ENCODE measurements around the gene TMEM255B. TPM values are rescaled to one million over a fixed set of nuclear protein-coding genes. Genes with fewer than 3 reads are reported as not detected.

TMEM255B gene
- total RNA-seq, 1 experiment from 2014 or later = 2.8 TPM

DNA sequence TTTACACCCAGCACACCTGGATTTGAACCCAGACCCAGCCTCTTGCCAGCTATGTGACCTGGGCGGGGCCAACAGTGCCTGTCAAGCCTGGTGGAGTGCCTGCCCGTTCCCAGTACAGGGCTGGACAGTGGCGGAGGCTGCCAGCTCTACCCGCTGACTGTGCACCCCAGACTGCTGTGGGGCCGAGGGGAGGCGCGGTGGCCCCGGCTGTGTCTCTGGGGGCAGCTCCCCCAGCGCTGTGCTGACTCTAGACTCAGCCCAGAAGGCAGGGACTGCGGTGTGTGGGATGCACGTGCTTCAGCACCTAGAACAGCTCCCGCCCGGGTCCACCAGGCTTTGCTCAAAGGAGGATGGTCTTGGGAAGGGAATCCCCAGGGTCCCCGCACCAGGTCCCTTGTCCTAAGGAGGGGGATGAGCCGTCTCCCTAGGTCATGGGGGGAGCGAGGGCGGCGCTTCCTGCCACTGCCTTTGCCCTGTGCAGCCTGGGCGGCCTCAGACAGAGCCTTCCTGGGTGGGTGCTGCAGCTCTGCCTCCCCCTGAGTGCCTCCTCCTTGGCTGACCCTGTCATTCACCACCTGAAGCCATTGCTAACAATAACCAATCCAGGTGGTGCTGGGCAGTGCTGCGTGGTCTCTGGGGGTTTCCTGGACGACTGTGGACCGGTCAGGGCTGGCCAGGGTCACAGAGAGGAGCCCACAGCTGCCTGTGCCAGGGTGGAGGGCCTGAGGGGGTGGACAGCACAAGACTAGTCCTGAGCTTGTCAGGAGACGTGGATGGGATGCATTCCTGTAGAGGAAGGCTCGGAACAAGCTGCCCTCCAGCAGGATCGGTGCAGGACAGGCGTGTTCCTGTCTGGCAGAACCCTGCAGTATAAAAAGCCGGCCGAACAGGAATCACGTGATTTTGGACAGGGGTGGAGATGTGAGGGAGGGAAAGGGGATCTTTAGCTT is 18.6 kb downstream of the TMEM255B start:
- H4K20me1 ChIP-seq (ENCODE audit: control insufficient read depth, insufficient read depth, insufficient read length) = peaks cover 2% of the 10 kb centered on the region
- no peaks in the 10 kb centered on the region for H3K79me1 ChIP-seq (ENCODE audit: insufficient read depth, low read depth, low read length, poor library complexity, severe bottlenecking)
- H3K56ac ChIP-seq (ENCODE audit: insufficient read length, low read depth, low read length) = no peak overlapping the region
- no peak overlapping the region for H3K27ac ChIP-seq (ENCODE audit: insufficient read length, low read depth, low read length)
- H2BK20ac ChIP-seq (ENCODE audit: low read depth, low read length, poor library complexity, severe bottlenecking) = no peak overlapping the region
- WGBS (ENCODE audit: extremely low coverage, insufficient read length, low lambda C conversion rate) = no CpG with 5 or more reads among the region's 29 CpGs
- no peak overlapping the region for H3K9ac ChIP-seq (ENCODE audit: extremely low read depth, insufficient read length, low read length)
- no peaks in the 10 kb centered on the region for H3K79me2 ChIP-seq (ENCODE audit: insufficient read depth, low read length)
- H3K27me3 ChIP-seq (ENCODE audit: insufficient read depth, low read length) = no peaks in the 10 kb centered on the region
- no peak overlapping the region for H3T11ph ChIP-seq (ENCODE audit: low read length)
- no peak overlapping the region for H3K18ac ChIP-seq (ENCODE audit: insufficient read length, low read depth, low read length)
- Mint-ChIP-seq H3K4me3 (no peak overlapping the region), H3K27ac (no peak overlapping the region), H3K27me3 (ENCODE audit: low read depth) (peaks cover 24% of the 10 kb centered on the region), H3K4me1 (peaks cover 3% of the 10 kb centered on the region in 2 experiments), H3K9me3 (peaks cover 0 to 4% of the 10 kb centered on the region in 2 experiments; a peak in 2 of 5 replicates), H3K36me3 (ENCODE audit: insufficient read depth in 1 of 3, low read depth in 3 of 3) (no peaks in the 10 kb centered on the region; a peak in 1 of 7 replicates)
- TF ChIP-seq CTCF (conservative IDR thresholded peaks at IDR 0.05) = no peak
- no peak overlapping the region for H2BK5ac ChIP-seq (ENCODE audit: insufficient read length, low read length)
- no peak overlapping the region for H4K91ac ChIP-seq (ENCODE audit: insufficient read length, low read depth, low read length)
- H2BK12ac ChIP-seq (ENCODE audit: insufficient read length, low read depth, low read length) = no peak overlapping the region
- H3K14ac ChIP-seq (ENCODE audit: insufficient read depth, low read length) = no peak overlapping the region; the same call in 1 of the 2 replicates
- no peak overlapping the region for H4K5ac ChIP-seq (ENCODE audit: insufficient read length, low read depth, low read length)
- H3K4ac ChIP-seq (ENCODE audit: low read depth, low read length) = no peak overlapping the region
- no peaks in the 10 kb centered on the region for H3K4me1 ChIP-seq (ENCODE audit: insufficient read depth, low read length)
- H3K4me2 ChIP-seq (ENCODE audit: insufficient read depth, insufficient read length, low read length) = no peak overlapping the region
- no peak overlapping the region for H3K23ac ChIP-seq (ENCODE audit: insufficient read length, low read depth, low read length)
- H2BK15ac ChIP-seq (ENCODE audit: low read depth, low read length) = no peak overlapping the region
- no peak overlapping the region for H4K8ac ChIP-seq (replicated peaks; ENCODE audit: insufficient read length, low read depth, low read length)
- H3K9me3 ChIP-seq (ENCODE audit: control insufficient read depth, low read depth, low read length) = no peaks in the 10 kb centered on the region
- H3K23me2 ChIP-seq (ENCODE audit: insufficient read length, low read depth, low read length, poor library complexity, severe bottlenecking) = no peaks in the 10 kb centered on the region
- no peak overlapping the region for H2AFZ ChIP-seq (ENCODE audit: low read length)
- no peak overlapping the region for H2AK5ac ChIP-seq (ENCODE audit: insufficient read length, low read length)
- DNase-seq = peak; percentile 73
- H2BK120ac ChIP-seq (ENCODE audit: low read depth, low read length, poor library complexity, severe bottlenecking) = no peak overlapping the region

Measured in H9 (cell line).